PC-3 (cell line): Measurements from ENCODE around the gene CGB1. TPM values are rescaled to one million over a fixed set of nuclear protein-coding genes. Genes with fewer than 3 reads are reported as not detected.
"Not testable (repeated sequence)": the region's sequence is repeated elsewhere in the genome, so short reads cannot be mapped to it uniquely, and the experiment has no call there.

Experiments
- ATAC-seq: fragments of 200-7000 bp; cut with Tn5 transposase; 2 replicates; pipeline ENCODE4 v1.9.1; 2020; ENCODE audit warnings: mild to moderate bottlenecking, moderate library complexity
- BruUV-seq: library from RNA; stranded (reverse); fragments of 400-500 nt; replicated peaks from 2 replicates; lab custom pipeline; 2021; lab: Mats Ljungman, UMichigan
- CTCF ChIA-PET: fragments of 300-600 bp; sonication (Branson Sonifier 250); formaldehyde crosslinking; loops from one replicate; lab custom pipeline; 2022; ENCODE audit warnings: antibody characterized with exemption; lab: Charles Lee
- POLR2A ChIA-PET: fragments of 300-600 bp; sonication (Branson Sonifier 250); formaldehyde crosslinking; loops from one replicate; lab custom pipeline; 2022; ENCODE audit warnings: antibody characterized with exemption; ENCODE audit not compliant: unreplicated experiment; lab: Charles Lee
- DNase-seq: peaks from one replicate; pipeline ENCODE4 v3.0.0-alpha.2; 2015
- H2AFZ ChIP-seq: fragments of 300-600 bp; sonication (generic); 2 replicates; pipeline ENCODE4 v1.6.0; 2016; ENCODE audit warnings: antibody characterized with exemption, low read length
- H3F3A ChIP-seq: fragments of 300-600 bp; sonication (generic); one replicate; pipeline ENCODE4 v1.6.0; 2017; ENCODE audit warnings: antibody characterized with exemption, low read length, control low read depth, mild to moderate bottlenecking; ENCODE audit not compliant: unreplicated experiment
- H3K27ac ChIP-seq: fragments of 300-600 bp; sonication (generic); 2 replicates; pipeline ENCODE4 v1.5.1; 2016; ENCODE audit warnings: mild to moderate bottlenecking, low read length
- H3K27me3 ChIP-seq: fragments of 300-600 bp; sonication (generic); 2 replicates; pipeline ENCODE4 v1.6.1; 2016; ENCODE audit warnings: low read length, mixed read lengths
- H3K36me3 ChIP-seq: fragments of 300-600 bp; sonication (generic); 2 replicates; pipeline ENCODE4 v1.6.1; 2016; ENCODE audit warnings: low read depth, mixed run types, low read length, mixed read lengths
- H3K4me1 ChIP-seq: fragments of 300-600 bp; sonication (generic); 2 replicates; pipeline ENCODE4 v1.5.1; 2016; ENCODE audit warnings: low read length; ENCODE audit not compliant: insufficient read depth
- H3K4me2 ChIP-seq: fragments of 300-600 bp; sonication (generic); 2 replicates; pipeline ENCODE4 v1.6.0; 2016; ENCODE audit warnings: low read length
- H3K4me3 ChIP-seq: fragments of 300-600 bp; sonication (generic); 2 replicates; pipeline ENCODE4 v1.5.1; 2016; ENCODE audit warnings: mild to moderate bottlenecking, low read length, mixed read lengths
- H3K79me2 ChIP-seq: fragments of 300-600 bp; sonication (generic); 2 replicates; pipeline ENCODE4 v1.6.1; 2017; ENCODE audit warnings: low read length, mixed read lengths
- H3K9ac ChIP-seq: fragments of 300-600 bp; sonication (generic); 2 replicates; pipeline ENCODE4 v1.6.0; 2016; ENCODE audit warnings: mild to moderate bottlenecking, low read length
- H3K9me2 ChIP-seq: fragments of 300-600 bp; sonication (generic); replicated peaks from 2 replicates; pipeline ENCODE4 v1.6.1; 2016; ENCODE audit warnings: mixed run types, low read length, mixed read lengths
- H3K9me3 ChIP-seq: fragments of 300-600 bp; sonication (generic); 2 replicates; pipeline ENCODE4 v1.6.1; 2016; ENCODE audit warnings: low read length, mixed read lengths
- H4K20me1 ChIP-seq: fragments of 300-600 bp; sonication (generic); 2 replicates; pipeline ENCODE4 v1.6.1; 2016; ENCODE audit warnings: low read length, mixed read lengths
- EZH2 ChIP-seq: fragments of 300-600 bp; sonication (generic); IDR thresholded peaks from one replicate; pipeline ENCODE4 v1.6.1; 2017; ENCODE audit warnings: antibody characterized with exemption, mild to moderate bottlenecking, low read length; ENCODE audit not compliant: unreplicated experiment
- EZH2phosphoT487 ChIP-seq: fragments of 300-600 bp; sonication (generic); IDR thresholded peaks from 2 replicates; pipeline ENCODE4 v1.6.1; 2018; ENCODE audit warnings: mild to moderate bottlenecking, antibody characterized with exemption, low read length, borderline replicate concordance
- intact Hi-C: fragments of 100-400 bp; cut with micrococcal nuclease; formaldehyde crosslinking; loops from 2 replicates; pipeline ENCODE4 v1.9.0; 2023
- total RNA-seq: library from RNA; depleted of rRNA; stranded (reverse); fragments of >200 nt; gene quantifications from 2 replicates; pipeline ENCODE4 v1.2.3, GENCODE V29; 2014
- TF ChIP-seq, protein P1 (sequence below): fragments of 300-600 bp; sonication (generic); conservative IDR thresholded peaks from 2 replicates; pipeline ENCODE4 v1.5.1; 2017; ENCODE audit warnings: antibody characterized with exemption, low read depth, mild to moderate bottlenecking, low read length

CGB1 gene
- total RNA-seq, 1 experiment from 2014 or later = 0.95 TPM

DNA sequence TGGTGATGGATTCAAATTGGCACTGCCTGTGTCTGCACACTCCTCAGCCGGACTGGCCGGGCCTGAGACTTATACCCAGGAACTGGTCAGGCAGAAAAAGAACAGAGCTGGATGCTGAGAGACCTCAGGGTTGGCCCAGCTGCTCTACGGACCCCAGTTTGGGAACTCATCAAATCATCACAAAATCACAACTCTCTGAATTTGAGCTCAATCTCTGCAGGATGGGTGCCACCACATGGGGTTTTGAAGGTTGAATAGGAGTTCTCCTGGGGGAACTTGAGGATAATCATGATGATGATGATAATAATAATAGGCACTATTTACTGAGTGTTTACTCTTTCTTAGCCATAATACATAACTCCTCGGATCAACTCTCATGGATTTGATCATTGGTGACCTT, 6.0 kb upstream of the CGB1 start:
- H3K36me3 ChIP-seq, H3K27ac ChIP-seq, H3K79me2 ChIP-seq, POLR2A ChIA-PET, H3K9me3 ChIP-seq, ATAC-seq, H4K20me1 ChIP-seq, H3K9me2 ChIP-seq, DNase-seq, intact Hi-C loops, CTCF ChIA-PET, H3K27me3 ChIP-seq, H3K9ac ChIP-seq, BruUV-seq, H3K4me3 ChIP-seq, H3F3A ChIP-seq, H2AFZ ChIP-seq, H3K4me2 ChIP-seq: not testable (repeated sequence)
- H3K4me1 ChIP-seq = peaks cover 13% of the 10 kb centered on the region

DNA sequence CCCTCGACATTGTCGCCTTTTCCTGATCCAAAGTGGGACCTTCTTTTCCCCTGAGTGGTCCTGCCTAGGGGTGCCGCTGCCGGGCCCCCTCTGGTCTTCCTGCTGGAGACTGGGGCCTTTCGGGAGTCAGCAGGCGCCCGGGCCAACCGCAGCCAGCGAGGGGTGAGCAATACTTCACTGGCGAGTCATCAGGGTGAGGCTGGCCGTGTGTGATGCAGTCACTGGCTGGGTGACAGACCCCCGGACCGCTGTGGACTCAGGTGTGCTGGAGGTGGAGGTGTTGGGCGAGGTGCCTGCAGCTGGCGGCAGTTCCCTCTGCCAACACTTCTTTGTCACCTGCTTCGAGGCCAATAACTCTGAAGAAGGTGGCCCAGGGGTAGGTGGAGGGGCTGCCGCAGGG, 5.5 kb upstream of the CGB1 start:
- Histone ChIP-seq H3K36me3 (no peaks in the 10 kb centered on the region), H3K9me2 (no peaks in the 10 kb centered on the region), H3K27me3 (no peaks in the 10 kb centered on the region), H3K9me3 (no peaks in the 10 kb centered on the region), H3F3A (no peaks in the 10 kb centered on the region), H3K79me2 (no peaks in the 10 kb centered on the region), H3K4me3 (no peak overlapping the region), H2AFZ (no peak overlapping the region), H3K4me2 (no peak overlapping the region; the same call in 1 of the 2 replicates), H3K9ac (no peak overlapping the region), H3K27ac (no peak overlapping the region), H4K20me1 (no peaks in the 10 kb centered on the region), H3K4me1 (peaks cover 13% of the 10 kb centered on the region)
- BruUV-seq = no TSS peak
- ChIA-PET CTCF (no interaction called here), POLR2A (no interaction called here)
- intact Hi-C loops = no loop called here
- DNase-seq (peak; percentile 80), ATAC-seq (peak; percentile 79)
- TF ChIP-seq, protein P1, sequence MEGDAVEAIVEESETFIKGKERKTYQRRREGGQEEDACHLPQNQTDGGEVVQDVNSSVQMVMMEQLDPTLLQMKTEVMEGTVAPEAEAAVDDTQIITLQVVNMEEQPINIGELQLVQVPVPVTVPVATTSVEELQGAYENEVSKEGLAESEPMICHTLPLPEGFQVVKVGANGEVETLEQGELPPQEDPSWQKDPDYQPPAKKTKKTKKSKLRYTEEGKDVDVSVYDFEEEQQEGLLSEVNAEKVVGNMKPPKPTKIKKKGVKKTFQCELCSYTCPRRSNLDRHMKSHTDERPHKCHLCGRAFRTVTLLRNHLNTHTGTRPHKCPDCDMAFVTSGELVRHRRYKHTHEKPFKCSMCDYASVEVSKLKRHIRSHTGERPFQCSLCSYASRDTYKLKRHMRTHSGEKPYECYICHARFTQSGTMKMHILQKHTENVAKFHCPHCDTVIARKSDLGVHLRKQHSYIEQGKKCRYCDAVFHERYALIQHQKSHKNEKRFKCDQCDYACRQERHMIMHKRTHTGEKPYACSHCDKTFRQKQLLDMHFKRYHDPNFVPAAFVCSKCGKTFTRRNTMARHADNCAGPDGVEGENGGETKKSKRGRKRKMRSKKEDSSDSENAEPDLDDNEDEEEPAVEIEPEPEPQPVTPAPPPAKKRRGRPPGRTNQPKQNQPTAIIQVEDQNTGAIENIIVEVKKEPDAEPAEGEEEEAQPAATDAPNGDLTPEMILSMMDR = no peak
- TF ChIP-seq EZH2 = no peak
- no peak for TF ChIP-seq EZH2phosphoT487

DNA sequence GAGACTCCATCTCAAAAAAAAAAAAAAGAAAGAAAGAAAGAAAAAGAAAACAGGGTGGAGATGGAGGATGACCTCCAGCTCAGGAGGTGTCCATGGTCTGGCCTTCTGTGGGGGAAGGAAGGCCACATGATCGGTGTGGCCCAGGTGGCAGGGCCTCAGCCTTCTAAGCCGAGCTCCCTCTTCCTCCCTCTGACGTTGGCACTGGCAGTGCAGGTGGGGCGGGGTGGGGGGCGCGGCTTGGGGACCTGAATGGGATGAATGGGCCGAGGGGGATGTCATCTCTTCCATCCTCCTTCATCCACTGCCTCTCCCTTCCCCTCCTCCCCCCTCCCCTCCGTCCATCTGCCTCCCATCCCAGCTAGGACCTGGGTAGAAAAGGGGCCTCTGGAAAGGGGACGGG, 3.0 kb upstream of the CGB1 start:
- H3K4me2 ChIP-seq, CTCF ChIA-PET, DNase-seq, H3K27ac ChIP-seq, ATAC-seq, H3F3A ChIP-seq, H4K20me1 ChIP-seq, H3K9ac ChIP-seq, H3K9me2 ChIP-seq, BruUV-seq, H3K36me3 ChIP-seq, H3K9me3 ChIP-seq, H3K27me3 ChIP-seq, POLR2A ChIA-PET, H3K79me2 ChIP-seq, intact Hi-C loops, H3K4me3 ChIP-seq, H2AFZ ChIP-seq: not testable (repeated sequence)
- peaks cover 13% of the 10 kb centered on the region for H3K4me1 ChIP-seq

DNA sequence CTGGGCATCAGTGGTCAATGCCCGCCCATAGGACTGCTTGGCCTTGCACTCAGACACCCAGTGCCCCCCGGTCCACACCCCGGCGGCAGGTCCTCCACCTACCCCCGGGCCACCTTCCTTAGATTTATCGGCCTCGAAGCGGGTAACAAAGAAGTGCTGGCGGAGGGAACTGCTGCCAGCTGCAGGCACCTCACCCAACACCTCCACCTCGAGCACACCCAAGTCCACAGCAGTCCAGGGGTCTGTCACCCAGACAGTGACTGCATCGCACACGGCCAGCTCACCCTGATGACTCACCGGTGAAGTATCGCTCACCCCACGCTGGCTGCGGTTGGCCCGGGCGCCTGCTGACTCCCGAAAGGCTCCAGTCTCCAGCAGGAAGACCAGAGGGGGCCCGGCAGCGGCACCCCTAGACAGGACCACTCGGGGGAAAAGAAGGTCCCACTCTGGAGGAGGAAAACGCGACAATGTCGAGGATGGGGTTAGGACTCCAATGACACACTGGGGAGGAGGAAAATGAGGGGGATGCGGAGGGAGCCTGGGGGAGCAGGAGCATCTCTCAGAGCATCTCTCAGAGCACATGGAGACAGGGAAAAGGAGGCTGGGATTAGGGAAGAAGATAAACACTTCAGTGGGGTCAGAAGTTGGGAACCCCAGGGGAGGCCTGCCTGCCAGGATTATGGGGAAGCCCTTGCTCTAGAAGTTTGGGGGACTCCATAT, 2.0 kb upstream of the CGB1 start:
- H3K79me2 ChIP-seq, H3K4me3 ChIP-seq, H3K9me3 ChIP-seq, H3K27me3 ChIP-seq, H2AFZ ChIP-seq, H3F3A ChIP-seq, intact Hi-C loops, H3K27ac ChIP-seq, H4K20me1 ChIP-seq, H3K9me2 ChIP-seq, H3K9ac ChIP-seq, POLR2A ChIA-PET, H3K36me3 ChIP-seq, BruUV-seq: not testable (repeated sequence)
- Histone ChIP-seq H3K4me1 (peaks cover 13% of the 10 kb centered on the region), H3K4me2 (peak overlapping the region; percentile 57; the same call in 1 of the 2 replicates)
- CTCF ChIA-PET = interaction anchor here (0.6 kb wide), 1 partner anchor 45 kb away, joined by 3 read pairs; the partner anchor contains the start of gene RUVBL2
- ATAC-seq (peak; percentile 97), DNase-seq (peak; percentile 78)

DNA sequence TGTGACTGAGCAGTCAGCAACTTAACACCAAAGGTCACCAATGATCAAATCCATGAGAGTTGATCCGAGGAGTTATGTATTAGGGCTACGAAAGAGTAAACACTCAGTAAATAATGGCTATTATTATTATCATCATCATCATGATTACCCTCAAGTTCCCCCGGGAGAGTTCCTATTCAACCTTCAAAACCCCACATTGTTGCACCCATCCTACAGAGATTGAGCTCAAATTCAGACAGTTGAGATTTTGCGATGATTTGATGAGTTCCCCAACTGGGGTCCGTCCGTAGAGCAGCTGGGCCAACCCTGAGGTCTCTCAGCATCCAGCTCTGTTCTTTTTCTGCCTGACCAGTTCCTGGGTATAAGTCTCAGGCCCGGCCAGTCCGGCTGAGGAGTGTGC, 1.4 kb upstream of the CGB1 start:
- CTCF ChIA-PET = interaction anchor here (0.6 kb wide), 1 partner anchor 45 kb away, joined by 3 read pairs; the partner anchor contains the start of gene RUVBL2

More for the DNA sequence above, 1.4 kb upstream of the CGB1 start:
- H3K79me2 ChIP-seq, H3K27me3 ChIP-seq, ATAC-seq, H2AFZ ChIP-seq, H3K4me3 ChIP-seq, H3K27ac ChIP-seq, H3K9ac ChIP-seq, H3K9me2 ChIP-seq, H3F3A ChIP-seq, POLR2A ChIA-PET, H3K36me3 ChIP-seq, intact Hi-C loops, BruUV-seq, H3K9me3 ChIP-seq, H4K20me1 ChIP-seq, DNase-seq: not testable (repeated sequence)
- H3K4me2 ChIP-seq = peak overlapping the region; percentile 57; the same call in 1 of the 2 replicates
- peaks cover 13% of the 10 kb centered on the region for H3K4me1 ChIP-seq
